ENCODE data around the gene NBEAL1. TPM values are rescaled to one million over a fixed set of nuclear protein-coding genes. Genes with fewer than 3 reads are reported as not detected.
"Not testable (repeated sequence)": the region's sequence is repeated elsewhere in the genome, so short reads cannot be mapped to it uniquely, and the experiment has no call there.

The NBEAL1 gene
- total RNA-seq, 1 experiment from 2014 or later: 17.0 TPM

- intact Hi-C loops (cut with micrococcal nuclease): no loop called here
- Histone ChIP-seq H3K9me3 (ENCODE audit: control insufficient read depth in 1 of 2, insufficient read depth in 1 of 2, low read depth in 1 of 2, low read length in 2 of 2) (no peaks in the 10 kb centered on the region; a peak in 1 of 4 replicates), H4K20me1 (ENCODE audit: insufficient read depth) (no peaks in the 10 kb centered on the region), H3K4me3 (replicated peaks in 1 of 2; ENCODE audit: low read depth in 1 of 2, low read length in 2 of 2) (no peak overlapping the region), H3K27ac (ENCODE audit: low read depth, low read length) (no peak overlapping the region), H3K27me3 (ENCODE audit: insufficient read depth, low read length) (no peaks in the 10 kb centered on the region), H3K79me2 (ENCODE audit: insufficient read depth, low read length) (no peaks in the 10 kb centered on the region), H3K36me3 (ENCODE audit: control insufficient read depth in 1 of 2, insufficient read depth in 2 of 2, low read length in 2 of 2) (0 out of 4 replicates have a peak, but pooled peaks cover 0 to under 1% of the 10 kb centered on the region in 2 experiments), H3K4me1 (ENCODE audit: control insufficient read depth in 1 of 2, insufficient read depth in 2 of 2, low read length in 2 of 2) (peaks cover 0 to 9% of the 10 kb centered on the region in 2 experiments; a peak in 1 of 4 replicates), H3K9me2 (ENCODE audit: insufficient read depth) (no peaks in the 10 kb centered on the region), H3K4me2 (ENCODE audit: low read length) (no peak overlapping the region), H3K9ac (ENCODE audit: low read length) (no peak overlapping the region), H2AFZ (ENCODE audit: low read depth, low read length, poor library complexity, severe bottlenecking) (no peak overlapping the region)
- DNase-seq (ENCODE audit: low read depth, low spot score) (no peak), ATAC-seq (no peak)
- TF ChIP-seq EZH2 (IDR thresholded peaks at IDR 0.05) (no peak), POLR2A (IDR thresholded peaks at IDR 0.05; ENCODE audit: borderline replicate concordance, extremely low read depth, insufficient read depth, insufficient read length) (no peak), CTCF (IDR thresholded peaks at IDR 0.05 in 2 of 3, conservative IDR thresholded peaks at IDR 0.05 in 1 of 3; ENCODE audit: borderline replicate concordance in 1 of 3, insufficient read depth in 1 of 3, low read depth in 2 of 3, low read length in 2 of 3) (no peak), RAD21 (IDR thresholded peaks at IDR 0.05; ENCODE audit: low read depth) (no peak), CBX3 (IDR thresholded peaks at IDR 0.05; ENCODE audit: low read depth) (no peak), POLR2AphosphoS5 (IDR thresholded peaks at IDR 0.05; ENCODE audit: low read depth, low read length) (no peak), SIN3A (IDR thresholded peaks at IDR 0.05; ENCODE audit: low read depth) (no peak), SP1 (IDR thresholded peaks at IDR 0.05; ENCODE audit: low read depth) (no peak), ZBTB33 (IDR thresholded peaks at IDR 0.05; ENCODE audit: extremely low read depth, insufficient replicate concordance, low read length) (no peak), YY1 (IDR thresholded peaks at IDR 0.05; ENCODE audit: extremely low read depth, insufficient replicate concordance, low read depth, low read length) (no peak), FOSL1 (IDR thresholded peaks at IDR 0.05; ENCODE audit: low read depth) (no peak), ZFX (IDR thresholded peaks at IDR 0.05) (no peak), ELF1 (IDR thresholded peaks at IDR 0.05; ENCODE audit: borderline replicate concordance, low read depth) (no peak), SRF (IDR thresholded peaks at IDR 0.05; ENCODE audit: low read depth) (no peak)
- RAD21 ChIA-PET (ENCODE audit: low non-redundant PET in 1 of 2, low total read pairs in 2 of 2, uncharacterized antibody in 2 of 2, unreplicated experiment in 2 of 2): no interaction called here
- no TSS peak for BruUV-seq (replicated peaks)
- CTCF ChIA-PET: no interaction called here
- POLR2A ChIA-PET: no interaction called here
Observed at GRCh38 chr2:203105996-203106395, 91.3 kb downstream of the NBEAL1 start.

GRCh38 chr2:203110496-203110895 is 95.8 kb downstream of the NBEAL1 start:
- H3K4me1 ChIP-seq (ENCODE audit: control insufficient read depth in 1 of 2, insufficient read depth in 2 of 2, low read length in 2 of 2); POLR2A ChIA-PET; H3K79me2 ChIP-seq (ENCODE audit: insufficient read depth, low read length); H3K9me3 ChIP-seq (ENCODE audit: control insufficient read depth in 1 of 2, insufficient read depth in 1 of 2, low read depth in 1 of 2, low read length in 2 of 2); RAD21 ChIA-PET (ENCODE audit: low non-redundant PET in 1 of 2, low total read pairs in 2 of 2, uncharacterized antibody in 2 of 2, unreplicated experiment in 2 of 2); H3K9me2 ChIP-seq (ENCODE audit: insufficient read depth); BruUV-seq (replicated peaks); H3K36me3 ChIP-seq (ENCODE audit: control insufficient read depth in 1 of 2, insufficient read depth in 2 of 2, low read length in 2 of 2); H2AFZ ChIP-seq (ENCODE audit: low read depth, low read length, poor library complexity, severe bottlenecking); H3K4me3 ChIP-seq (replicated peaks in 1 of 2; ENCODE audit: low read depth in 1 of 2, low read length in 2 of 2); H3K4me2 ChIP-seq (ENCODE audit: low read length); H3K27ac ChIP-seq (ENCODE audit: low read depth, low read length); CTCF ChIA-PET; H3K27me3 ChIP-seq (ENCODE audit: insufficient read depth, low read length); H4K20me1 ChIP-seq (ENCODE audit: insufficient read depth); ATAC-seq; DNase-seq (ENCODE audit: low read depth, low spot score); H3K9ac ChIP-seq (ENCODE audit: low read length); intact Hi-C loops (cut with micrococcal nuclease): not testable (repeated sequence)

All from HCT116 (cell line).